SU-DHL-6 (cell line): ENCODE results near the gene ZNF688.

Source experiments
- EZH2phosphoT487 ChIP-seq: fragments of 200-600 bp; sonication (generic), shearing (Covaris generic); conservative IDR thresholded peaks from 2 replicates; pipeline ENCODE4 v1.6.1; 2018; ENCODE audit warnings: mild to moderate bottlenecking, antibody characterized with exemption, low read length, moderate library complexity, mixed read lengths
- TF ChIP-seq, protein P1 (sequence below): fragments of 200-600 bp; sonication (generic); IDR thresholded peaks from one replicate; pipeline ENCODE4 v1.5.1; 2017; ENCODE audit warnings: antibody characterized with exemption, mild to moderate bottlenecking, low read length, moderate library complexity; ENCODE audit not compliant: insufficient read depth, poor library complexity, severe bottlenecking

DNA sequence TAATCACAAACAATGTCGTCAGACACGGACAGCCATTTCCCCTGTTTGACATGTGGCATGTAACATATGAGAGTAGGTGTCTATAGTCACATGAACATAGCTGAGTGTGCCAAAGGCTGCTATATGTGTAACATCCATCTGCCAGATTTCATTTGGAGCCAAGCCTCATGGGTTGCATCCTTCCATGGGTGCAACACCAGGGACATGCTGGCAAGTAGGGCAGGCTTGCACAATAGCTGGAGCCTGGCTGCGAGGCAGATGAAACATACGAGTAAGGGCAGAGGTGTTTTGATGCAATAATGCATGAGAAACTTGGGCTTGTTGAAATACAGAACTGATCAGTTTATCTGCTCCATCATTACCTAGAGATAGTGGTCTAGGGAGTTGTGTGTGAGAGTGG, 47.7 kb upstream of the ZNF688 start:
- TF ChIP-seq, protein P1, sequence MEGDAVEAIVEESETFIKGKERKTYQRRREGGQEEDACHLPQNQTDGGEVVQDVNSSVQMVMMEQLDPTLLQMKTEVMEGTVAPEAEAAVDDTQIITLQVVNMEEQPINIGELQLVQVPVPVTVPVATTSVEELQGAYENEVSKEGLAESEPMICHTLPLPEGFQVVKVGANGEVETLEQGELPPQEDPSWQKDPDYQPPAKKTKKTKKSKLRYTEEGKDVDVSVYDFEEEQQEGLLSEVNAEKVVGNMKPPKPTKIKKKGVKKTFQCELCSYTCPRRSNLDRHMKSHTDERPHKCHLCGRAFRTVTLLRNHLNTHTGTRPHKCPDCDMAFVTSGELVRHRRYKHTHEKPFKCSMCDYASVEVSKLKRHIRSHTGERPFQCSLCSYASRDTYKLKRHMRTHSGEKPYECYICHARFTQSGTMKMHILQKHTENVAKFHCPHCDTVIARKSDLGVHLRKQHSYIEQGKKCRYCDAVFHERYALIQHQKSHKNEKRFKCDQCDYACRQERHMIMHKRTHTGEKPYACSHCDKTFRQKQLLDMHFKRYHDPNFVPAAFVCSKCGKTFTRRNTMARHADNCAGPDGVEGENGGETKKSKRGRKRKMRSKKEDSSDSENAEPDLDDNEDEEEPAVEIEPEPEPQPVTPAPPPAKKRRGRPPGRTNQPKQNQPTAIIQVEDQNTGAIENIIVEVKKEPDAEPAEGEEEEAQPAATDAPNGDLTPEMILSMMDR = no peak
- no peak for TF ChIP-seq EZH2phosphoT487
